SK-N-SH (cell line): ENCODE measurements around the gene NPR1.

ENCODE experiments used
- CHD2 ChIP-seq: fragments of 150-350 bp; IDR thresholded peaks from 2 replicates; pipeline ENCODE4 v1.6.1; 2018; ENCODE audit warnings: low read length; ENCODE audit not compliant: partially characterized antibody
- FOXJ3 ChIP-seq: sonication (generic); formaldehyde crosslinking; IDR thresholded peaks from 2 replicates; pipeline ENCODE4 v1.5.1; 2020; ENCODE audit warnings: mild to moderate bottlenecking, missing genetic modification reagents
- FOXM1 ChIP-seq: IDR thresholded peaks from 2 replicates; pipeline ENCODE4 v1.4.0; 2012; ENCODE audit warnings: low read depth, mild to moderate bottlenecking
- RAD21 ChIP-seq: IDR thresholded peaks from 2 replicates; pipeline ENCODE4 v1.6.1; 2012; ENCODE audit warnings: mild to moderate bottlenecking, low read length
- SIN3A ChIP-seq: IDR thresholded peaks from 2 replicates; pipeline ENCODE4 v1.6.1; 2012; ENCODE audit warnings: low read depth, mild to moderate bottlenecking, low read length, moderate library complexity, borderline replicate concordance
- TF ChIP-seq, protein P1 (sequence below): fragments of 200-600 bp; sonication (generic); IDR thresholded peaks from 2 replicates; pipeline ENCODE4 v1.6.1; 2017; ENCODE audit warnings: antibody characterized with exemption, mild to moderate bottlenecking, moderate library complexity

DNA sequence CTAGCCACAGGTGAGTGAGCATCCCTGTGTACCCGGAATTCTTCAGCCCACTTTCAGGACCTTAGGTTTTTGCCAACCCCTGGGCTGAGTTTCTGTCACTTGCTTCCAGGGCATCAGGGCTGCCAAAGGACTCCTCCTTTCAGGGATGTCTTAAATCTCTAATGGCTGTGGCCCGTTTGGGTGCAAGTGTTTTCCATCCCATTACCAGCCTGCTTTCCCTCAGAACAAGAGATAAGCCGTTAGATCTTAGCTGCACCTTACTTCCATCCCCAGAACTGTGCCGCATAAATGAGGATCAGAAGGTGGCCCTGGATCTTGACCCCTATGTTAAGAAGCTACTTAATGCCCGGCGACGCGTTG is 19.3 kb upstream of the NPR1 start:
- TF ChIP-seq, protein P1, sequence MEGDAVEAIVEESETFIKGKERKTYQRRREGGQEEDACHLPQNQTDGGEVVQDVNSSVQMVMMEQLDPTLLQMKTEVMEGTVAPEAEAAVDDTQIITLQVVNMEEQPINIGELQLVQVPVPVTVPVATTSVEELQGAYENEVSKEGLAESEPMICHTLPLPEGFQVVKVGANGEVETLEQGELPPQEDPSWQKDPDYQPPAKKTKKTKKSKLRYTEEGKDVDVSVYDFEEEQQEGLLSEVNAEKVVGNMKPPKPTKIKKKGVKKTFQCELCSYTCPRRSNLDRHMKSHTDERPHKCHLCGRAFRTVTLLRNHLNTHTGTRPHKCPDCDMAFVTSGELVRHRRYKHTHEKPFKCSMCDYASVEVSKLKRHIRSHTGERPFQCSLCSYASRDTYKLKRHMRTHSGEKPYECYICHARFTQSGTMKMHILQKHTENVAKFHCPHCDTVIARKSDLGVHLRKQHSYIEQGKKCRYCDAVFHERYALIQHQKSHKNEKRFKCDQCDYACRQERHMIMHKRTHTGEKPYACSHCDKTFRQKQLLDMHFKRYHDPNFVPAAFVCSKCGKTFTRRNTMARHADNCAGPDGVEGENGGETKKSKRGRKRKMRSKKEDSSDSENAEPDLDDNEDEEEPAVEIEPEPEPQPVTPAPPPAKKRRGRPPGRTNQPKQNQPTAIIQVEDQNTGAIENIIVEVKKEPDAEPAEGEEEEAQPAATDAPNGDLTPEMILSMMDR, result no peak
- TF ChIP-seq FOXJ3 (CRISPR knock-in tag), result no peak
- TF ChIP-seq RAD21, result no peak
- TF ChIP-seq CHD2, result no peak
- no peak for TF ChIP-seq FOXM1
- no peak for TF ChIP-seq SIN3A
